Activated T-cell treated with anti-CD3 and anti-CD28 coated beads for 1 hour (primary cell): ENCODE results near the gene DOP1B.
"Not testable (repeated sequence)": the region's sequence is repeated elsewhere in the genome, so short reads cannot be mapped to it uniquely, and the experiment has no call there.

Experiments used
- DNase-seq: peaks from one replicate; pipeline ENCODE4 v3.0.0-alpha.2; 2020; ENCODE audit warnings: low read depth

DOP1B gene

DNA sequence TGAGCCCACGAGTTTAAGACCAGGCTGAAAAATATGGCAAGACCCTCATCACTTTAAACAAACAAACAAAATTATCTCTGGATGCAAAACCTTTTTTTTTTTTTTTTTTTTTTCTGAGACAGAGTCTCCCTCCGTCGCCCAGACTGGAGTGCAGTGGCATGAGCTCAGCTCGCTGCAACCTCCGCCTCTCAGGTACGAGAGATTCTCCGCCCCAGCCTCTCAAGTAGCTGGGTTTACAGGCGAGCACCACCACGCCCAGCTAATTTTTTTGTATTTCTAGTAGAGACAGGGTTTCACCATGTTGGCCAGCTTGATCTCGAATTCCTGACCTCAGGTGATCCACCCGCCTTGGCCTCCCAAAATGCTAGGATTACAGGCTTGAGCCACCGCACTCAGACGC is 16.8 kb upstream of the DOP1B start:
- not testable (repeated sequence) for DNase-seq

DNA sequence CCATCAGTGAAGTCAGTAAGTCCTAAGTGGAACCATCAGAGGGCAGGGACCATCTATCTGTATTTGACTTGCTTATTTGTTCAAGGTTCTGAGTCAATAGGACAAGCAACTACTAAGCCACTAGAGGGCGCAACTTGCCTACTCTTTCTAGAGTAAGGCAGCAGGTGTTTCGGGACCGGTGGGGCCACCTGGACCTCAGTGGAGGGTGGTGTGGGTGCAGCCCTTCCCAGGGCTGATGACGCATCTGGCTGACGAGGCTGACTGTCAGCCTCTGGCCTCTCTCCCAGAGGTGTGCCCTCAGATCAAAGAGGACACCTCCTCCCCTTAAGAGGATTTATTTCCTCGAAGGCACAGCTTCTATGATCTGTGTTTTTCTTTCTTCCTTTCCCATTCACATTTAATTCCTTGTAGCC is 15.1 kb upstream of the DOP1B start:
- DNase-seq = peak; percentile 75

DNA sequence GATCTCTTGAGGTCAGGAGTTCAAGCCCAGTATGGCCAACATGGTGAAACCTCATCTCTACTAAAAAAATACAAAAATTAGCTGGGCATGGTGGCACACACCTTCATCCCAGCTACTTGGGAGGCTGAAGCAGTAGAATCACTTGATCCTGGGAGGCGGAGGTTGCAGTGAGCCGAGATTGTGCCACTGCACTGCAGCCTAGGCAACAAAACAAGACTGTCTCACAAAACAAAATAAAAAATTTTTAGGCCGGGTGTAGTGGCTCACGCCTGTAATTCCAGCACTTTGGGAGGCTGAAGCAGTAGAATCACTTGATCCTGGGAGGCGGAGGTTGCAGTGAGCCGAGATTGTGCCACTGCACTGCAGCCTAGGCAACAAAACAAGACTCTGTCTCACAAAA is 12.4 kb upstream of the DOP1B start:
- DNase-seq = not testable (repeated sequence)

DNA sequence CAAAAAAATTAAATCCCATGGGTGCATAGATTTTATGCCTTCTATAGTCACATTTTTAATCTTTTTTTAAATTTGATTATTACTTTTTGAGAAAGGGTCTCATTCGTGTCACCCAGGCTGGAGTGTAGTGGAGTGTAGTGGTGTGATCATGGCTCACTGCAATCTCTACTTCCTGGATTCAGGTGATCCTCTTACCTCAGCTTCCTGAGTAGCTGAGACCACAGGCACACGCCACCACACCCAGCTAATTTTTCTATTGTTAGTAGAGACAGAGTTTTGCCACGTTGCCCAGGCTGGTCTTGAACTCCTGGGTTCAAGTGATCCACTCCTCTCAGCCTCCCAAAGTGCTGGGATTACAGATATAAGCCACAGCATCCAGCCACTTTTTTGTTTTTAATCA is 11.4 kb upstream of the DOP1B start:
- no peak for DNase-seq

DNA sequence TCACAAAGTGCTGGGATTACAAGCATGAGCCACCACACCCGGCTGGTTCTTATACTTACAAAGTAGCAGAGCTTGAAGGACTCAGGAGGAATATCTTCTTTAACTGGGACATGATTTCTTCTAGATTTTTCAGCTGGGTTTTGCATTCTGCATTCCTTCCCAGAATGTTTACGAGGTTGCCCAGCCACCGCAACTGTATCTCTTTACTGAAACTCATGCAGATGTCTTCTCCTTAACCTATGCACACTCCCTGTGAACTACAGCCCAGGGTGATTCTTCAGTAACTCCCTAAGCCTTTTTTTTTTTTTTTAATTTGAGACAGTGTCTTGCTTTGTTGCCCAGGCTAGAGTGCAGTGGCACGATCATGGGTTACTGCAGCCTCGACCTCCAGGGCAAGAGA is 8.7 kb upstream of the DOP1B start:
- DNase-seq = no peak

DNA sequence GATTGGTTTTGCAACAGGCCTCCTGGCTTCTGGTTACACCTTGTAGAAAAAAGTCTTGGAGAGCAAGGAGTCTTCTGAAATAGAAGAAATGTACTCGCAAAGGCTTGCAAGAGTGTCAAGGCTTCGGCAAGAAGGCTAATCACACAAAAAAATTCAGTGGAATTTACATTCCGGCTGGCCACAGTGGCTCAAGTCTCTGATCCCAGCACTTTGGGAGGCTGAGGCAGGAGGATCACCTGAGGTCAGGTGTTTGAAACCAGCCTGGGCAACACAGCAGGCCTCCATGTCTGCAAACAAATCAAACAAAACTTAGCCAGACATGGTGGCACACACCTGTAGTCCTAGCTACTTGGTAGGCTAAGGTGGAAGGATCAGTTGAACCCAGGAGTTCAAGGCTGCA is 7.7 kb upstream of the DOP1B start:
- DNase-seq = no peak

DNA sequence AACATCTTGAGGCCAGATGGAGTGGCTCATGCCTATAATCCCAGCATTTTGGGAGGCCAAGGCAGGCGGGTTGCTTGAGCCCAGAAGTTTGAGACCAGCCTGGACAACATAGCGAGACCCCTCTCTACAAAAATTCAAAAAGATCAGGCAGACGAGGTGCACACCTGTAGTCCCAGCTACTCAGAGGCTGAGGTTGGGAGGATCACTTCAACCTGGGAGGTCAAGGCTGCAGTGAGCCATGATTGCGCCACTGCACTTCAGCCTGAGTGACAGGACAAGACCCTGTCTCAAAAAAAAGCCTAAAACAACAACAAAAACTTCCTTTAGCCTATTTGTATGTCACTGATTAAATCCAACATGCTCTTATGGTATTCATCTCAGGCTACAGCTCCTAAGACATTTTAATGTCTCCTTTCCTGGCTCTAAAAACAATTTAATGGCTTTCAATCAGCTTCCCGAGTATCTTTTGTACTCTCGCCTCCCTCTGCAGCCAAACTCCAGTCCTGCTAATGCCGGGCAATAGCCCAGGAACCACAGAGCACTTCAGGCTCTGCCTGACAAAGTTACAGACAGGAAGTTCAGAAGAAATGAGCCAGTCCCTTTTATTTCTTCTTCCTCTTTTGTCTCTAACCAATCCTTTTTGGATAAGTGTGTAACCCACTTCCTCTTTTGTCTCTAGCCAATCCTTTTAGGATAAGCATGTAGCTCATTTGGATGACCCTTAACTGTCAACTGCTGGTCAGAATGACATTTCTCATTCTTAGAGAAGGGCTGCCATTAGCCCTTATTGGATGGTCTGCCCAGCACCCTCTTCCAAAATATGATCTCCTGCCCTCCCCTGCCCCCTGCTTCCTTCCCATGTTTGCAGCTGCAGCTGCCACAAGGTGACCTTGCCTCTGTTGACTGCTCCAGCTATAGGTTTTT is 6.6 kb upstream of the DOP1B start:
- no peak for DNase-seq

DNA sequence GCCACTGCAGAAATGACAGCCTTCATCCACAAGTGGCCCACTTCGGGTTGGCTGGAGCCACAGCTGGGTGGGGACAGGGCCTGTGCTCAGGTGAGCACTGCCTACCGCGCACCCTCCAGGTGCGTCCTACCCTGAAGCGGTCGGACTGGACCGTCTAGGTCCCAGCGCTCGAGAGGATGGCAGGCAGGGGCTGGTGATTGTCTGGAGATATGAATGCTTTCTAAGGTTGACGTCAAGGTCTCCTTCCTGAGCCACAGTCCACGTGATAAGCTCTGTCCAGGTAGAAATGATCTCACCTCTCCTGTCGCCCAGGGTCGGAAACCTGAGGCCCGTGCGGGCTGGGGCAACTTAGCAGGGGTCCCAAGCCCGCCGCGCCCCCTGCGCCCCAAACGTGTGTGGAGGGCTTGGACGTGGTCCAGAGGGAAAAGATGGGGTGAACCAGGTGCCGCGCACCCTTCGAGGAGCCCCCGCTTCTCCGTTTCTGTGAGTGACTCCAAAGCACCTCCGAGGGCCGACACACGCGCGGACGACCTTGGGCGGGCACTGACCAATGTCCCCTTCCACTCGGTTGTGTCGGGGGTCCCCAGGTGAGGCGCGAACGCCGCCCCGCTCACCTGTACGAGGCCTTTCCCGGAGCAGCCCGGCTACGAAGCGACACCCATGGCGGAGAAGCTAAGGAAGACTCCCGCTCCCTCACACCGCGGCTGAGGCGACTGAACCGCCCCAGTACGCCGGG is 853 bp upstream of the DOP1B start:
- no peak for DNase-seq

DNA sequence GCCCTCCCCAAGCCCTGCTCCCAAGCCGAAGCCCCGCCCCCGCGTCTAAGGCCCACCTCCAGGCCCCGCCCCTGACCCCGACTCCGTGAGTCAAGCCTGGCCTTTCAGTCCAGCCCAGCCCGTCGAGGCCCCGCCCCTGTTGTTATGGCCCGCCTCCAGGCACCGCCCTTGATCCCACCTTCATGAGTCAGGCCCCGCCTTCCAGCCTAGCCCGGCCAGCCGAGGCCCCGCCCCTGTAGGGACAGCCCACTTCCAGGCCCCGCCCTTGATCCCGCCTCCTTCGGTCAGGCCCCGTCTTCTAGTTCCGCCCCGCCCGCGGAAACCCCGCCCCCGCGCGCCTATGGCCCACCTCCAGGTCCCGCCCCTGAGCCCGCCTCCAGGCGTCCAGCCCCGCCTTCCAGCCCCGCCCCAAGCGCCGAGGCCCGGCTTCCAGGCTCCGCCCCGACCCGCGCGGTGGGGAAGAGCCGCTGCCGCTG is 247 bp upstream of the DOP1B start:
- peak; percentile 100 for DNase-seq

DNA sequence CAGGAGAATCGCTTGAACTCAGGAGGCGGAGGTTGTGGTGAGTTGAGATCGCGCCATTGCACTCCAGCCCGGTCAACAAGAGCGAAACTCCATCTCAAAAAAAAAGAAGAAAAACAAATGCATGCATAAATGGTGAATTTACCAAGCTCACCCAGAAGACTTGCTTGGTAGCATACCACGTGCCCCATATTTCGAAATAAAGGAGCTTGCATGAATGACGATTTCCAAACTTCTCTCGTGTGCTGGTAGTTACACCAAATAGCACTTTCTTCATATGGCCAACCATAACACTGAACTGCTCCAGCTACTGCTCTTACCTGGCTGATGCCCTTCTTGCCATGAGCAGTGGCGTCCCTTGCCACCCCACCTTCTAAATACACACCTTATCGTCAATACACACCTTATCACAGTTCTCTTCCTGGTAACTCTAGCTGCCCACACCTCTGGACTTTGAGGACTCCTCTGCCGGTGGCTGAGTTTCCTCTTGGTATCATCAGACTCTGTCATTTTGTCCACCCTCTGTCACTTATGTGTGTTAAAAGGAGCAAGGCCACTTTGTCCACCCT is 2.8 kb downstream of the DOP1B start:
- no peak for DNase-seq

DNA sequence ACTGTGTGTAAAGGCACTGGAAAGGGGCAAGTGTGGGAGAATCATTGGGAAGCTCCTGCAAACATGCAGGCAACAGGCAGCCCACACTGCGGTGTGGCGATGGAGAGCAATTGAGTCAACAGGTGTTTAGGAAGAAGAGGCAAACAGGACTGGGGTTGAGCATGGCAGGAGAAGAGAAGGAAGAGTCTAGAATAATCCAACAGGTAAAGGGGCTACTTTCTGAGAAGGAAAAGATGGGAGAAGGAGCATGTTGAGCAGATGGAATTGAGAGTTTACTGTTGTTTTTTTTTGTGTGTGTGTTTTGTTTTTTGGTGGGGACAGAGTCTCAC is 4.2 kb downstream of the DOP1B start:
- DNase-seq = no peak

DNA sequence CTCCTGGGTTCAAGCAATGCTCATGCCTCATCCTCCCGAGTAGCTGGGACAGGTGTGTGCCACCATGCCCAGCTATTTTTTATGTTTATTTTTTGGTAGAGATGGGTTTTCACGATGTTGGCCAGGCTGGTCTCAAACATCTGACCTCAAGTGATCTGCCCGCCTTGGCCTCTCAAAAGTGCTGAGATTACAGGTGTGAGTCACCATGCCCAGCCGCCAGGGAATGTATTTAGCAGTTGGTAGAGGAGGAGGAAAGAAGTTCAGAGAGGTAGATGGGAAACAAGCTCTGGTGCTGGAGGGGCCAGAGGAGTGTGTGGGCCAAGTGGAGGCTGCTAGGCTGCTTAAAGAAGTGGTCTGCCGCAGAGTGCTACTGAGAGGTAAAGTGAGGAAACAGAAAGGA is 6.0 kb downstream of the DOP1B start:
- DNase-seq = no peak

DNA sequence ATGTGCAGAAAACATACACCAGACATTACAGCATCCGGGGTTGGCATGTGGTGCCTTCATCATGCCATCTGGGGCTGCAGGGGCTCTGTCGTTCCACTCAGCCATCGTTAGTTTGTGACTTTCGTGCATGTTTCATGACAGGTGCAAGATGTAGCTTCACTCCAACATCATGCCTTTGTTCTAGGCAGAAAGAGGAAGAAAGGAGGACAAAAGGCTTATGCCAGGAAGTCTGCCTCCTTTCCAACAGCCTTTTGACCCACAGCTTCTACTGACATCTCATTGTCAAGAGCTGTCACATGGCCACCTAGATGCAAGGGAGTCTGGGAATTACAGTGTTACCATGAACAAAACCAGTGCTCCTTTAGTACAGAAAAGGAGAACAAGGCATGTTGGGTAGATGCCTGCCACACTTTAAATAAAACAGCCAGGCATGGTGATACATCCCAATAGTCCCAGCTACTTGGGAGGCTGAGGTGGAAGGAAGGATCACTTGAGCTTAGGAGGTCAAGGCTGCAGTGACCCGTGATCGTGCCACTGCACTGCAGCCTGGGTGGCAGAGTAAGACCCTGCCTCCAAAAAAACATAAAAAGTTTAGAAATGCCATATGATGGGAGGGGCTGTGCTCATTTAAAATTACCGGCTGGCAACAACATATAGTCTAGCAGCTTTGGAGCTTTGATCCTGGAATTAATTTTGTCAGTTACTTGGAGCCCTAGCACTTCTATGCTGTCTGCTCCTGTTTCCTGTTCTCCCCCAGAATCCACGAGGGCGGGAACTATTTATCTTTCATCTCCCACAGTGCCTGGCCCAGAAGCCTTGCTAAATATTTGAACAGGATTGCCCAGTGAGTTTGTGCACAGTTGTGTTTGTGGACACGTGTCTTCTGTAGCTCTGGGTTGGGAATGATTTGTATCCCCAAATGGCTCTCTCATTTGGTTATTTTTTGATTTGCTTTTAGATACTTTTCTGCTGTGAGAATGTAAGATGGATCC is 7.4 kb downstream of the DOP1B start:
- DNase-seq = no peak

DNA sequence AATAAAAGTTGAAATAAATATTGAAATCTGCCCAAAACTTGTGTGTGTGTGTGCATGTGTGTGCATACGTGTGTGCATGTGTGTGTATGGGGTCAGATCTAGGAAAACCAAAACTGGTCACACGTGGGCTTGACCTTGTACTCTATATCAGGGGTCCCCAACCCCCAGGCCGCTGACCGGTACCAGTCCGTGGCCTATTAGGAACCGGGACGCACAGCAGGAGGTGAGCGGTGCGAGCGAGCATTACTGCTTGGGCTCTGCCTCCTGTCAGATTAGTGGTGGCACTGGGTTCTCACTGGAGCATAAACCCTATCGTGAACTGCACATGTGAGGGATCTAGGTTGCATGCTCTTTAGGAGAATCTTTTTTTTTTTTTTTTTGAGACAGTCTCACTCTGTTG is 8.7 kb downstream of the DOP1B start:
- no peak for DNase-seq

DNA sequence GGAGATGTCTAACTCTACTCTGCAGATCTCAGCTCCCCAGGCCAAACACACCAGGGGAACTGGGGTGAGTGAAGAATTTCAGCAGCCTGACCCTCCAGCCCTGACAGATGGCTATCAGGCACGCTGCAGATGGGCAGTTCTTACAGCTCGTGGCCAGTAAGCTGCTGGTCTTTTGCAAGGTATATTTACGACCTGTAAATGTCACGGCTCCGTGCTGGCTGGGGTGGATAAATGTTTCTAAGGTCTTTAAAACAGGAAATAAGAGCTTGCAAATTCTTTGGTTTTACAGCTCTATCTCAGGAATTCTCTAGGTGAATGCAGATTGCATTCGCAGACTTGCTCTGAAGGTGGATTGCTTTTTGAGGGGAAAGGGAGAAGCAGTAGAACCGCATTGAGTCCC is 10.1 kb downstream of the DOP1B start:
- no peak for DNase-seq

DNA sequence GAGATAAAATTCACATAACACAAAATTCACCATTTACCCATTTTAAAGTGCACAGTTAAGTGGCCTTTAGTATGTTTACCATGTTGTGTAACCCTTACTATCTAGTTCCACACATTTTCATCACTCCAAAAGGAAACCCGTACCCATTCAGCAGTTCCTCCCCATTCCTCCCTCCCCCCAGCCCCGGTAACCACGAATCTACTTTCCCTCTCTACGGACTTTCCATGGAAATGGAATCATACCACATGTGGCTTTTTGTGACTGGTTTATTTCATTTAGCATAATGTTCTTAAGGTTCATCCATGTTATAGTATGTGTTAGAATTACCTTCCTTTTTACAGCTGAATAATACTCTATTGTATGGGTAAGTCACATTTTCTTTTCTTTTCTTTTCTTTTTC is 10.9 kb downstream of the DOP1B start:
- DNase-seq = no peak

DNA sequence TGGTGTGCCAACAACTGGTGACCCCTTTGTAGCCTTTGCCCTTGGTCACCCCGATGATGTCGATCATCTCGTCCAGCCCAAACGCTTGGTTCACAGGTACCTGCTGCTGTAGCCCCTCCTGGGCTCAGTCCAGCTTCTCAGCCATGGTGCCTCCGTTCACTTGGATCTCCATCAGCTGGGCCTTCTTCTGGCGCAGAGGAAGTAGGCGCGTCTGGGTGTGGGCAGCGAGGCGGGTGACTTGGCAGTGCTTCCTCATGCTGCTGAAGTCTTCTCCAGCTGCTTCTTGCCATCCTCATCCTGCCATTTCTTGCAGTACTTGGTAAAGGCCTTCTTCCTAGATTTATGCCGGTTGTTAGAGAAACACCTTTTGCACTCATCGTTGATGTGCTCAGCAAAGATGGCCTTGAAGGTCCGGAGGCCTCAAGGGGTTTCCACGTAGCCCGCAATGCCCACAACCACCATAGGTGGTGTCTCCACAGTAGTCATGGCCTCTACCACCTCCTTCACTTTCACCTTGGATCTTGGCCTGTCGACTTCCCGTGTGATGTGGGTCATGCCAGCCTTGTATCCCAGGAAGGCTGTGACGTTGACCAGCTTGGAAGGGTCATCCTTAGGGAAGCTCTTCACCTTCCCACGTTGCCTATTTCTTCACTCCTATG is 13.0 kb downstream of the DOP1B start:
- DNase-seq = no peak

DNA sequence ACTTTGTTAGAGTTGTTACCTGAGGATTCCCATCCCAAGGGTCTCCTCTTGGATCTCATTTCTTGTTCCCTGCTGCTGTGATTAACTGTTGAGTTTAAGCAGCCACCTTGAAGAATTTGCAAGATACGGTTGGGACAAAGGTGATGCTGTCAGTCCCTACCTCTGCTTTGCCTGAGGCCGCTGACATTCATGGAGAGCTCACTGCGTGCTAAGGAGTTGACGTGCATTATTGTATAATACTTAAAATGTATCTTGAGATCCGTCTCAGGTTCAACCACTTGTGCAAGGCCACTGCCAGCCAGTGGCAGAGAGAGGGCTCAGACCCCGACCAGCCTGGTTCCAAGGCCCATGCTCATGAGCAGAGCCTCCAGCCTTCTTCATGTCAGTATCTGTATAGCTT is 14.2 kb downstream of the DOP1B start:
- no peak for DNase-seq

DNA sequence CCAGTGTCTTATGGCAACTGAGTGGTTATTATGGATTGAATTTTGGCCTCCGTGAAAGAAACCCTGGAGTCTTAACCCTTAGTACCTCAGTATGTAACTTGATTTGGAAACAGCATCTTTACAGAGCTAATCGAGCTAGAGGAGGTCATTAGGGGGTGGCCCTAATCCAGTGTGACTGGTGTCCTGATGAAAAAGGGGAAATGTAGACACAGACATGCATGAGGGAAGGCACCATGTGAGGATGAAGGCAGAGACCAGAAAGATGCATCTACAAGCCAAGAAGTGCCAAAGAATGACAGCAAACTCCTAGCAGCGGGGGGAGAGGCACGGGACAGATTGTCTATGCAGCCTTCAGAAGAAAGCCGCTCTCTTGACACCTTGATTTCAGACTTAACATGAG is 14.7 kb downstream of the DOP1B start:
- DNase-seq = no peak

DNA sequence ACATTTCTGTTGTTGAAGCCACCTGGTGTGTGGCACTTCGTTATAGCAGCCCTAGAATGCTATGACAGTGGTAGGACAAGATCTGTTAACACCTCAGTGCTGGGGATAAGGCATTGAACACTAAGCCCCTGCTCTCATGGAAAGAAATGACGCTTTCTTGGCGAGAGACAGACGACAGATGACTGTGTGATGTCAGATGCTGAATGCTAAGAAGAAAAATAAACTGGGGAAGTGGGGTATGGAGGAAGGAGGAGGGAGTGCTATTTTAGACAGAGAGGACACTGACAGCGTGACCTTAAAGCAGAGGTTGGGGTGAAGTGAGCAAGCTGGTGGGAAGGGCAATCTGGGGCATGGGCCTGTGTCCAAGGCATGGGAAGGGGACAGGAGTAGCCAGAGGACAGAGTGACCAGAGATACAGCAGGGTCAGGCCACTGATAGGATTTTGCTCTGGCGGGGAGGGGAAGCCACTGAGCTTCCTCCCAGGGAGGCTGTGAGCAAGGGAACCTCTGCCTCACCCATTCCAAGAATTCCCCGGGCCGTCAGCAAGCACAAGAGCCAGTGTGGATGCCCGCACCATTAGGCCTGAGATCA is 15.2 kb downstream of the DOP1B start:
- DNase-seq = no peak

DNA sequence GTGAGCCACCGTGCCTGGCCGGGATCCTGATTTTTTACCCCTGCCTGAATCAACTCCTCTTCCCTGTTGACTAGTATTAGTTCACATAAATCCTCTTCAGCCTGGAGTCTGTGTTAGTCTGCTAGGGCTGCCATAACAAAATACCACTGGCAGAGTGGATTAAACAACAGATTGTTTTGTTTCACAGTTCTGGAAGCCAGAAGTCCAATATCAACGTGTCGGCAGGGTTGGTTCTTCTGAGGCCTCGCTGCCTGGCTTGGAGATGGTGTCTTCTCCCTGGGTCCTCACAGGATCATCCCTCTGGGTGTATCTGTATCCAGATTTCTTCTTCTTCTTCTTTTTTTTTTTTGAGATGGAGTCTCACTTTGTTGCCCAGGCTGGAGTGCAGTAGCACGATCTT is 18.2 kb downstream of the DOP1B start:
- no peak for DNase-seq
